ENCODE measurements around the gene DNAH11.
"Not testable (repeated sequence)": the region's sequence is repeated elsewhere in the genome, so short reads cannot be mapped to it uniquely, and the experiment has no call there.

Gene DNAH11

DNA sequence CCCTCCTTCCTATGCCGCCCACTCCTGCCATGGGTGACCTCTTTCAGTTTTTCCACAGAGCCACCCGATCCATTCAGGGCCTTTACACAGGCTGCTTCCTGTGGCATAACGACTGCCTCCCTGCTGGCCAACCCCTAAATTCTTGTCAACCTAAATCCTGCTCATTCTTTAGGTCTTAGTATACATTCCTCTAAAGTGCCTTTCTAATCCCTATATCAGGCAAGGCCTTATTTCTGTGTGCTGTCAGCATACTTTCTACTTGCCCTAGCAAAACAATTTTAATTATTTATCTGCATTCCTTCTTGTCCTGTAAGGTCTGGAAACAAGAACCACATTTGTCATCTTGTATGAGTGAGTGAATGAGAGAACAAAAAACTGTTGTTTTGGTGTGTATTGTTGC, 132.4 kb downstream of the DNAH11 start:
- H3K4me3 ChIP-seq (ENCODE audit: low read depth, low read length), result no peak overlapping the region
- no peak for DNase-seq (ENCODE audit: low read depth, low spot score)
- POLR2A ChIA-PET, result no interaction called here
- TF ChIP-seq, protein P1, sequence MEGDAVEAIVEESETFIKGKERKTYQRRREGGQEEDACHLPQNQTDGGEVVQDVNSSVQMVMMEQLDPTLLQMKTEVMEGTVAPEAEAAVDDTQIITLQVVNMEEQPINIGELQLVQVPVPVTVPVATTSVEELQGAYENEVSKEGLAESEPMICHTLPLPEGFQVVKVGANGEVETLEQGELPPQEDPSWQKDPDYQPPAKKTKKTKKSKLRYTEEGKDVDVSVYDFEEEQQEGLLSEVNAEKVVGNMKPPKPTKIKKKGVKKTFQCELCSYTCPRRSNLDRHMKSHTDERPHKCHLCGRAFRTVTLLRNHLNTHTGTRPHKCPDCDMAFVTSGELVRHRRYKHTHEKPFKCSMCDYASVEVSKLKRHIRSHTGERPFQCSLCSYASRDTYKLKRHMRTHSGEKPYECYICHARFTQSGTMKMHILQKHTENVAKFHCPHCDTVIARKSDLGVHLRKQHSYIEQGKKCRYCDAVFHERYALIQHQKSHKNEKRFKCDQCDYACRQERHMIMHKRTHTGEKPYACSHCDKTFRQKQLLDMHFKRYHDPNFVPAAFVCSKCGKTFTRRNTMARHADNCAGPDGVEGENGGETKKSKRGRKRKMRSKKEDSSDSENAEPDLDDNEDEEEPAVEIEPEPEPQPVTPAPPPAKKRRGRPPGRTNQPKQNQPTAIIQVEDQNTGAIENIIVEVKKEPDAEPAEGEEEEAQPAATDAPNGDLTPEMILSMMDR (IDR thresholded peaks at IDR 0.05; ENCODE audit: insufficient read depth, low read length, missing control alignments), result no peak
- CTCF ChIA-PET, result no interaction called here

DNA sequence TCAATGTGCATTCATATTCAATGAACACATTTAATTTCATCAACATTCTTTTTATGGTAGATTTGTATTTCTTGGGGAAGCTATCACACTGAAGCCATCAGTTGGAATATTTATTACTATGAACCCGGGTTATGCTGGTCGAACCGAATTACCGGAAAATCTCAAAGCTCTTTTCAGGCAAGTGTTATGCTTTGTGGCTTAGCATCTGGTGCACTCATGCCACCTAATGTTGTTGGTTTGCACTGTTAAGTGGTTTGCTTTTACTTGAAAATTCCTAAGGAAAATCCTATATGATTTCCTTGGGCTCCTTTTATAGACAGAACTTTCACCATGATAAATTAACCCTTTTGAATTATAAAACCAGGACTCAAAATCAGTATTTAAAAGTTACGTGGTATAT, 147.9 kb downstream of the DNAH11 start:
- no peak overlapping the region for H3K4me3 ChIP-seq (ENCODE audit: low read depth, low read length)
- ChIA-PET CTCF (no interaction called here), POLR2A (no interaction called here)
- TF ChIP-seq, protein P1 (IDR thresholded peaks at IDR 0.05; ENCODE audit: insufficient read depth, low read length, missing control alignments), result no peak
- no peak for DNase-seq (ENCODE audit: low read depth, low spot score)

DNA sequence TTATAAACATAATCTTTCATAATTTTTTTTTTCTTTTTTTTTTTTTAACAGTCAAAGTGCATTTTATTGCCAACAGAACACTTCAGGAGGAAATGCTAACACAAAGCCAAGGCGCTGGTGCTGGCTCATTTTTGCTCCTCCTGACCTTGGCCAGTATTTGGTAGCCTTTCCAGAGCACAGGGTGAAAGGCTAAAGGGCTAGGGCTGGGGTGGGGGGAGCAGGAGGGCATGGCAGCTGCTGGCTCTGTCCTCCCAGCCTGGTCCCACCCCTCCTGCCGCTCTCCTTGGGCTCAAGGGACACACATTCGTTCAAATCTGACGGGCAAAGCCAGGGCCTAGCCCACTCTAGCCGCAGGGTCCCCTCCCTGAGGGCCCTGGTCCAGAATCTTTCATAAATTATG, 148.3 kb downstream of the DNAH11 start:
- DNase-seq (ENCODE audit: low read depth, low spot score); H3K4me3 ChIP-seq (ENCODE audit: low read depth, low read length); POLR2A ChIA-PET; CTCF ChIA-PET: not testable (repeated sequence)

- DNase-seq (ENCODE audit: low read depth, low spot score); POLR2A ChIA-PET; CTCF ChIA-PET; H3K4me3 ChIP-seq (ENCODE audit: low read depth, low read length): not testable (repeated sequence)
Measured at GRCh38 chr7:21700587-21700986, 157.7 kb downstream of the DNAH11 start.

GRCh38 chr7:21702303-21702702, 159.5 kb downstream of the DNAH11 start:
- TF ChIP-seq, protein P1 (IDR thresholded peaks at IDR 0.05; ENCODE audit: insufficient read depth, low read length, missing control alignments), result no peak
- CTCF ChIA-PET, result no interaction called here
- no peak overlapping the region for H3K4me3 ChIP-seq (ENCODE audit: low read depth, low read length)
- POLR2A ChIA-PET, result no interaction called here
- DNase-seq (ENCODE audit: low read depth, low spot score), result no peak

DNA sequence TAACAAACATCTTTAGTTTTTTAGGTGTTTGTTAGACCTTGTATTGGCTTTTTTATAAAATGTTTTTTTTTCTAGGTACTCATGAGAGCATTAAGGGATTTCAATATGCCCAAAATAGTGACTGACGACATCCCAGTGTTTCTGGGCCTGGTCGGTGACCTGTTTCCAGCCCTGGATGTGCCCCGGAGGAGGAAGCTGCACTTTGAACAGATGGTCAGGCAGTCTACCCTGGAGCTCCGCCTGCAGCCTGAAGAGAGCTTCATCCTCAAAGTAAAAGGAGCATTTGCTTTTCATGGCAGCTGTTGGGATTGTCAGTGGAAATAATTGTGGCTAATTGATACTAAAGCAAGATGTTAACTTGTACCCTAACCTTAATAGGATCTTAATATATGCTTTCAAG, 161.5 kb downstream of the DNAH11 start:
- DNase-seq (ENCODE audit: low read depth, low spot score), result no peak
- TF ChIP-seq, protein P1 (IDR thresholded peaks at IDR 0.05; ENCODE audit: insufficient read depth, low read length, missing control alignments), result no peak
- CTCF ChIA-PET, result no interaction called here
- H3K4me3 ChIP-seq (ENCODE audit: low read depth, low read length), result no peak overlapping the region
- POLR2A ChIA-PET, result no interaction called here

DNA sequence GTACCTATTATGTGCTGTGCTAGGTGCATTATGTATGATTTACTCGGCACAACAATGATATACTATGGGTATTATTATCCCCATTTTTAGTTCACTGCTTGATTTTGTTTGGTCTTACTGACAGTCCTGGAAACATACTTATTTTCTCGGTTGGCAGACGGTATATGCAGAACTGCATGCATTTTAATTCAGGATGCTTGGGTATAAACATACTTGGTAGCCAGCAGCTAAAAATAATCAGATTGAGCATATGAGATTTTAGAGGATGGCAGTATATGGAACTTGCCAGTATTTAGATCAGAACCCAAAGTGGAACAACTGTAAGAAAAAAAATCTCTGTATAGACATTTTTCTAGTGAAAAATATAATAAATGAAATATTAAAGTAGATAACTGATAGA, 163.3 kb downstream of the DNAH11 start:
- CTCF ChIA-PET, result no interaction called here

More for the DNA sequence above, 163.3 kb downstream of the DNAH11 start:
- POLR2A ChIA-PET, result no interaction called here
- DNase-seq (ENCODE audit: low read depth, low spot score), result no peak
- TF ChIP-seq, protein P1 (IDR thresholded peaks at IDR 0.05; ENCODE audit: insufficient read depth, low read length, missing control alignments), result no peak
- H3K4me3 ChIP-seq (ENCODE audit: low read depth, low read length), result no peak overlapping the region
